ENCODE results near the gene C4BPA.

DNA sequence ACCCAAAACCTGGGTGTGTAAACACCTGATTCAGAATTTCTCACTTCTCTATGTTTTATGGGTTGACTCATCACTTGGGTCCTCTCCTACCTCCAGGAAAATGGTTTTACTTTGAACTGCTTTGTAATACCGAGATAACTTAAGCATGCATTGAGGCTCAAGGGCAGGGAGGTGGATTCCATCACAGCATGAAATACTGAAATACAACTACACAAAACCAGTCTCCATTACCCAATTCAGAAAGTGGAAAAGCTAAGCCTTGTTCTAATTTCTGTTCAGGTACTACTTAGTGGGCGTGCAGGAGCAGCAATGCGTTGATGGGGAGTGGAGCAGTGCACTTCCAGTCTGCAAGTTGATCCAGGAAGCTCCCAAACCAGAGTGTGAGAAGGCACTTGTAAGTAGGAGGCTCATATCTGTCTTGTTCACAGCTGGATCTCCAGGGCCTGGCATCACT, 6.1 kb upstream of the C4BPA start:
- TF ChIP-seq, protein P1, sequence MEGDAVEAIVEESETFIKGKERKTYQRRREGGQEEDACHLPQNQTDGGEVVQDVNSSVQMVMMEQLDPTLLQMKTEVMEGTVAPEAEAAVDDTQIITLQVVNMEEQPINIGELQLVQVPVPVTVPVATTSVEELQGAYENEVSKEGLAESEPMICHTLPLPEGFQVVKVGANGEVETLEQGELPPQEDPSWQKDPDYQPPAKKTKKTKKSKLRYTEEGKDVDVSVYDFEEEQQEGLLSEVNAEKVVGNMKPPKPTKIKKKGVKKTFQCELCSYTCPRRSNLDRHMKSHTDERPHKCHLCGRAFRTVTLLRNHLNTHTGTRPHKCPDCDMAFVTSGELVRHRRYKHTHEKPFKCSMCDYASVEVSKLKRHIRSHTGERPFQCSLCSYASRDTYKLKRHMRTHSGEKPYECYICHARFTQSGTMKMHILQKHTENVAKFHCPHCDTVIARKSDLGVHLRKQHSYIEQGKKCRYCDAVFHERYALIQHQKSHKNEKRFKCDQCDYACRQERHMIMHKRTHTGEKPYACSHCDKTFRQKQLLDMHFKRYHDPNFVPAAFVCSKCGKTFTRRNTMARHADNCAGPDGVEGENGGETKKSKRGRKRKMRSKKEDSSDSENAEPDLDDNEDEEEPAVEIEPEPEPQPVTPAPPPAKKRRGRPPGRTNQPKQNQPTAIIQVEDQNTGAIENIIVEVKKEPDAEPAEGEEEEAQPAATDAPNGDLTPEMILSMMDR (IDR thresholded peaks at IDR 0.05): no peak
- TF ChIP-seq ZFX (IDR thresholded peaks at IDR 0.05; ENCODE audit: borderline replicate concordance): no peak

All from 22Rv1 (cell line).